ENCODE results near the gene HYLS1.

DNA sequence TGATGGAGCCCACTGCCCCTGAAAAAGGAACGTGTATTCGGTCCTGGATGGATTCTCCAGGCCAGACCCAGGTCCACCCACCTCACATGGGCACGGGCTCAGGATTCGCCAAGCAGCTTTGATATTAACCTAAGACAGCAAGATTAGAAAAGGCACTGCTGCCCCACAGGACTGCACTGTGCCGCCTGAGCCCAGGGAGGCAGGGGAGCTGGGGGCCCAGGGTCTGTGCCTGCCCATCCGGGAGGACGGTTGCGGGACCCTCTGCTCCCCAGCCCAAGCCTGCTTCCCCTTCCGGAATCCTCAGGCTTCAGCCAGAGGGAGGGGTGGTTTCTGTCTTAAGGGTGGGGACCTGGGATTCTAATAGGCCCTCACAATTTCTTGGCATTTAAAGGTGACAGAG, 44.8 kb downstream of the HYLS1 start:
- TF ChIP-seq, protein P1, sequence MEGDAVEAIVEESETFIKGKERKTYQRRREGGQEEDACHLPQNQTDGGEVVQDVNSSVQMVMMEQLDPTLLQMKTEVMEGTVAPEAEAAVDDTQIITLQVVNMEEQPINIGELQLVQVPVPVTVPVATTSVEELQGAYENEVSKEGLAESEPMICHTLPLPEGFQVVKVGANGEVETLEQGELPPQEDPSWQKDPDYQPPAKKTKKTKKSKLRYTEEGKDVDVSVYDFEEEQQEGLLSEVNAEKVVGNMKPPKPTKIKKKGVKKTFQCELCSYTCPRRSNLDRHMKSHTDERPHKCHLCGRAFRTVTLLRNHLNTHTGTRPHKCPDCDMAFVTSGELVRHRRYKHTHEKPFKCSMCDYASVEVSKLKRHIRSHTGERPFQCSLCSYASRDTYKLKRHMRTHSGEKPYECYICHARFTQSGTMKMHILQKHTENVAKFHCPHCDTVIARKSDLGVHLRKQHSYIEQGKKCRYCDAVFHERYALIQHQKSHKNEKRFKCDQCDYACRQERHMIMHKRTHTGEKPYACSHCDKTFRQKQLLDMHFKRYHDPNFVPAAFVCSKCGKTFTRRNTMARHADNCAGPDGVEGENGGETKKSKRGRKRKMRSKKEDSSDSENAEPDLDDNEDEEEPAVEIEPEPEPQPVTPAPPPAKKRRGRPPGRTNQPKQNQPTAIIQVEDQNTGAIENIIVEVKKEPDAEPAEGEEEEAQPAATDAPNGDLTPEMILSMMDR (IDR thresholded peaks at IDR 0.05), result no peak
- no peak for TF ChIP-seq POLR2A (IDR thresholded peaks at IDR 0.05)

All from adrenal gland (tissue), 5 donors.